Effector memory CD4-positive, alpha-beta T cell (primary cell): ENCODE data around the gene TARM1.

ENCODE experiments used
- DNase-seq, 3 donors: peaks; one replicate each; pipeline ENCODE4 v3.0.0-alpha.2; 2020
- H3K27ac ChIP-seq: 2 replicates; pipeline ENCODE4 v1.7.0; 2013; ENCODE audit warnings: mild to moderate bottlenecking, low read length, moderate library complexity; ENCODE audit not compliant: insufficient read depth, poor library complexity, severe bottlenecking
- H3K27me3 ChIP-seq: replicated peaks from 2 replicates; pipeline ENCODE4 v1.7.0; 2013; ENCODE audit warnings: mild to moderate bottlenecking, low read length; ENCODE audit not compliant: insufficient read depth, control insufficient read depth, poor library complexity, severe bottlenecking
- H3K36me3 ChIP-seq: 2 replicates; pipeline ENCODE4 v1.7.0; 2013; ENCODE audit warnings: mild to moderate bottlenecking, low read length, moderate library complexity; ENCODE audit not compliant: control insufficient read depth, insufficient read depth
- H3K4me1 ChIP-seq: 2 replicates; pipeline ENCODE4 v1.7.0; 2013; ENCODE audit warnings: low read length, mild to moderate bottlenecking; ENCODE audit not compliant: control insufficient read depth, insufficient read depth, poor library complexity, severe bottlenecking
- H3K4me3 ChIP-seq: 2 replicates; pipeline ENCODE4 v1.7.0; 2013; ENCODE audit warnings: low read length, low read depth, mild to moderate bottlenecking; ENCODE audit not compliant: insufficient read depth, poor library complexity, severe bottlenecking
- H3K9me3 ChIP-seq: 2 replicates; pipeline ENCODE4 v1.7.0; 2013; ENCODE audit warnings: mild to moderate bottlenecking, low read length, moderate library complexity; ENCODE audit not compliant: control insufficient read depth

TARM1 gene

DNA sequence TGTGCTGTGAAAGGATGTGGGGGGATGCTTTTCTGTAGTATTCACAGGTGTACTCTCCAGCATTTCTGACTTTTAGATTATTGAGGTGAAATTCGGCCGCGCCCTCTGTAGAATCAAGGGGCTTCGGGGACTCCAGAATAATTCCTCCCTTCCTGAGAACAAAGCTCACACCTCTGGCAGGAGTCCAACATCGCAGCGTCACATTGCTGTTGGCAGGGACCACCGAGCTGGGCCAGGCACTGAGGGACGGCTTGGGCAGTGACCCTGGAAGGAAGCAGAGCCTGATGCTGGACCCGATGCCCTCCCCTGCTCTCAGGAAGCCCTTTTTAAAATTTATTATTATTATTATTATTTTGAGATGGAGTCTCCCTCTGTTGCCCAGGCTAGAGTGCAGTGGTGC, 6.3 kb downstream of the TARM1 start:
- H3K27me3 ChIP-seq = no peaks in the 10 kb centered on the region
- no peaks in the 10 kb centered on the region for H3K9me3 ChIP-seq
- no peaks in the 10 kb centered on the region for H3K36me3 ChIP-seq

DNA sequence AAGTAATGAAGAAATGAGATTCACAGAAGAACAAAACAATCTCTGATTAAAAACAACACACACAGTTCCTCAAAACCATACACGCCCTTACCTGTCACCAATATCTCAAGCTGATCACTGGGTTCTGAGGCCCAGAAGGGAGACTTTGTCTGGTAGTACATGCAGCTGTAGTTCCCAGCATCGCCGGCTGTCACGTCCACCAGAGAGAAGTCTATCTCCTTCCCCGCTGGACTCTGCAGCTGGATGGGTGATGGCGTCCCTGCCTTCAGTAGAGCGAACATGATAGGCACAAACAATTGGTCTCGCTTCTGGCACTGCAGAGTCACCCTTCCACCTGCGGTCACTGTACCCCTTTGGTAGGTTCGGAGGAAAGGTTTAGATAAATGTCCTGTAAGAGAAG, 7.3 kb downstream of the TARM1 start:
- Histone ChIP-seq H3K27ac (no peak overlapping the region), H3K27me3 (no peaks in the 10 kb centered on the region), H3K4me1 (no peaks in the 10 kb centered on the region), H3K36me3 (no peaks in the 10 kb centered on the region), H3K9me3 (no peaks in the 10 kb centered on the region), H3K4me3 (no peak overlapping the region)
- DNase-seq = no peak

More for the DNA sequence above, 6.3 kb downstream of the TARM1 start:
- H3K27ac ChIP-seq = no peak overlapping the region
- no peaks in the 10 kb centered on the region for H3K4me1 ChIP-seq
- H3K4me3 ChIP-seq = no peak overlapping the region
- no peak for DNase-seq

DNA sequence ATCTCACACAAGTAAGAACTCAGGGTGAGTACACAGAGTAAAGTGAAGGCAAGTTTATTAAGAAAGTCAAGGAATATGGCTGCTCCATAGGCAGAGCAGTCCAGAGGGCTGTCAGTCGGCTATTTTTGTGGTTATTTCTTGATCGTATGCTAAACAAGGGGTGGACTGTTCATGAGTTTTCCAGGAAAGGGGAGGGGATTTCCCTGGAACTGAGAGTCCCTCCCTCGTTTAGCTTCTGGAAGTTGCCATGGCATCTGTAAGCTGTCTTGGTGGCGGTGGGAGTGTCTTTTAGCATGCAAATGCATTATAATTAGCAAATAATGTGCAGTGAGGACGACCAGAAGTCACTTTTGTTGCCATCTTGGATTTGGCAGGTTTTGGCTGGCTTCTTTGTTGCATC, 11.7 kb downstream of the TARM1 start:
- no peak overlapping the region for H3K27ac ChIP-seq
- H3K4me3 ChIP-seq = no peak overlapping the region
- no peaks in the 10 kb centered on the region for H3K36me3 ChIP-seq
- no peaks in the 10 kb centered on the region for H3K9me3 ChIP-seq
- no peaks in the 10 kb centered on the region for H3K4me1 ChIP-seq
- no peaks in the 10 kb centered on the region for H3K27me3 ChIP-seq
- DNase-seq = no peak

GRCh38 chr19:54063350-54064116, 17.6 kb downstream of the TARM1 start, which contains the start of gene VSTM1:
TSS of gene VSTM1 (minus strand) at chr19:54063897. CDS start at chr19:54063777, 120 bp downstream.
- Histone ChIP-seq H3K4me3 (no peak within 1 kb of the TSS), H3K4me1 (no peaks in the 10 kb centered on the region), H3K36me3 (no peaks in the 10 kb centered on the region), H3K9me3 (no peaks in the 10 kb centered on the region), H3K27me3 (no peaks in the 10 kb centered on the region), H3K27ac (no peak within 1 kb of the TSS)
- no peak for DNase-seq

- Histone ChIP-seq H3K27me3 (no peaks in the 10 kb centered on the region), H3K9me3 (no peaks in the 10 kb centered on the region), H3K4me1 (no peaks in the 10 kb centered on the region), H3K27ac (no peak overlapping the region), H3K4me3 (no peak overlapping the region), H3K36me3 (no peaks in the 10 kb centered on the region)
- no peak for DNase-seq
These were observed 18.5 kb downstream of the TARM1 start for GRCh38 chr19:54062643-54063042.

DNA sequence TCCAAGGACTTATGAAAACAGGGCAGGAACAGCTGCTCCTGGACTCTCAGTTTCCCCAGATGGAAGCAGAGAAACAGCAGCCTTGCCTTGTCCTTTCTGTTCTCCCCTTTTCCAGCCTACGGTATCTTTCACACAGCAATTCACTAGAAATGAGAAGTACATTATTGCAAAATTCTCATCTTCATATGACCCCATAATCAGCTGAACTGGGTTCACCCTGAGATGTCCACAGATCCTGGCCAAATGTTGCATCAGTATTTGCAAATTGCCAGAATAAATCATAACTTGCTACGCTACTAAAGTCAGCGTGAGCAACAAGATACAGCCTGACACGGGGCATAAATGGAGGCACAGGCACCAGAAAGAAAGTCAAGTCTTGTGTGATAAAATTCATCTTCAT, 33.5 kb downstream of the TARM1 start:
- Histone ChIP-seq H3K27me3 (peaks cover 5% of the 10 kb centered on the region), H3K36me3 (no peaks in the 10 kb centered on the region), H3K9me3 (no peaks in the 10 kb centered on the region), H3K27ac (no peak overlapping the region), H3K4me1 (no peaks in the 10 kb centered on the region), H3K4me3 (no peak overlapping the region)
- no peak for DNase-seq

- Histone ChIP-seq H3K9me3 (no peaks in the 10 kb centered on the region), H3K27me3 (peaks cover 5% of the 10 kb centered on the region), H3K4me1 (no peaks in the 10 kb centered on the region), H3K36me3 (no peaks in the 10 kb centered on the region), H3K4me3 (no peak overlapping the region), H3K27ac (no peak overlapping the region)
- DNase-seq = no peak
These were observed 35.4 kb downstream of the TARM1 start for GRCh38 chr19:54045771-54046170.

- no peak for DNase-seq
These were observed 38.2 kb downstream of the TARM1 start for GRCh38 chr19:54042989-54043388.

DNA sequence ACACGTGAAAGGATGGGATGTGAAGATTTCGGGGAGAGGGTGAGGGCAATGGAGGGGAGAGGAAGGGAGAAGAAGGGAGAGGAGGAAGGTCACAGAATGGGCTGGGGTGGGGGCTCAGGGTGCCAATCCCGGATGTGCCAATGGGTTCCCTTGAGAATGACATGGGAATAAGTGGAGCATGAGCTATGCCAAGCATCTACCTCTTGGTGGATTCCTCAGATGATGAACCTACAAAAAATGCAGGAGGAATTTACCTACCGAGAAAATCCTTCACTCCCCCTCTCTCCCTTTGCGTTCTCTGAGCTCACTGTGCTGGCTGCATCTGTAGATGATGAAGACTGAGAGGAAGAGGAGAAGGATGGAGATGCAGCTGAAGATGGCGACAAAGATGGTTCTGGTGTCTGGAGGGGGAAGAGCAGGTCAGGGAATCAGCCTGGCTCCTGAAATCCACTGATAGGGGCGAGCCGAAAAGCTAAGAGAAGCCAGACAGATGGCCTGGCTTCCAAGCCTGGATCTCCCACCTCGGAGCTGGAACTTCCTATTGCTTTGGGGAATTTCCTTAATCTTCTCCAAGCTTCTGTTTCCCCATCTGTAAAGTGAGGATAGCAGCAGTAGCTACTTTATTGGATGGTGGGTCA, 39.1 kb downstream of the TARM1 start:
- Histone ChIP-seq H3K4me3 (no peak overlapping the region), H3K4me1 (no peaks in the 10 kb centered on the region), H3K9me3 (no peaks in the 10 kb centered on the region), H3K27ac (no peak overlapping the region), H3K27me3 (peaks cover 5% of the 10 kb centered on the region), H3K36me3 (no peaks in the 10 kb centered on the region)
- DNase-seq = no peak

More at GRCh38 chr19:54042989-54043388, 38.2 kb downstream of the TARM1 start:
- Histone ChIP-seq H3K27ac (no peak overlapping the region), H3K36me3 (no peaks in the 10 kb centered on the region), H3K4me3 (no peak overlapping the region), H3K4me1 (no peaks in the 10 kb centered on the region), H3K27me3 (peaks cover 5% of the 10 kb centered on the region), H3K9me3 (no peaks in the 10 kb centered on the region)

DNA sequence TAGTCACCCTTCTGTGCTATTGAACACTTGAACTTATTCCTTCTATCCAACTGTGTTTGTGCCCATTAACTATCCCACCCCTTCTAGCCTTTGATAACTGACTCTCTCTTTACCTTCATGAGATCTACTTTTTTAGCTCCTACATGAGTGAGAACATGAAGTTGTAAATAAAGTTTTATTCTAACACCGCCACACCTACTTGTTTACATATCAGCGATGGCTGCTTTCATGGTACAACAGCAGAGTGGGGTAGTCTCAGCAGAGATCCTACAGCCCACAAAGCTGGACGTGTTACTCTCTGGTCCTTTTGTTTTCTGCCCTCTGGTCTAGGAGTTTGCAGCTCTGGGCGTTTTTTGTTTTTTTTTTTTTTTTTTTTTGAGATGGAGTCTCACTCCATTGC, 41.2 kb downstream of the TARM1 start:
- Histone ChIP-seq H3K4me1 (no peaks in the 10 kb centered on the region), H3K4me3 (no peak overlapping the region), H3K27ac (no peak overlapping the region), H3K27me3 (no peaks in the 10 kb centered on the region), H3K9me3 (no peaks in the 10 kb centered on the region), H3K36me3 (no peaks in the 10 kb centered on the region)
- no peak for DNase-seq
